ENCODE measurements around the gene SH3BP5.

SH3BP5 gene

GRCh38 chr3:15228147-15228546 is 104.2 kb downstream of the SH3BP5 start:
- no peak for DNase-seq

GRCh38 chr3:15223685-15224572 is 108.5 kb downstream of the SH3BP5 start:
- DNase-seq: peak; percentile 30

- DNase-seq: no peak
Observed at GRCh38 chr3:15221574-15222217, 110.7 kb downstream of the SH3BP5 start.

- no peak for DNase-seq
Observed at GRCh38 chr3:15220661-15221060, 111.7 kb downstream of the SH3BP5 start.

GRCh38 chr3:15220056-15220455 is 112.3 kb downstream of the SH3BP5 start:
- no peak for DNase-seq

- DNase-seq: no peak
Observed at GRCh38 chr3:15218689-15219088, 113.7 kb downstream of the SH3BP5 start.

GRCh38 chr3:15217841-15218267 is 114.5 kb downstream of the SH3BP5 start:
- DNase-seq: no peak

GRCh38 chr3:15217011-15217671 is 115.2 kb downstream of the SH3BP5 start:
- DNase-seq: no peak

GRCh38 chr3:15216501-15216900 is 115.9 kb downstream of the SH3BP5 start:
- no peak for DNase-seq

- DNase-seq: no peak
Observed at GRCh38 chr3:15215996-15216395, 116.4 kb downstream of the SH3BP5 start.

GRCh38 chr3:15214758-15215157 is 117.6 kb downstream of the SH3BP5 start:
- DNase-seq: no peak

- no peak for DNase-seq
Observed at GRCh38 chr3:15211937-15212336, 120.4 kb downstream of the SH3BP5 start.

GRCh38 chr3:15207836-15208504 is 124.4 kb downstream of the SH3BP5 start:
- DNase-seq: no peak

- no peak for DNase-seq
Observed at GRCh38 chr3:15206662-15207576, 125.5 kb downstream of the SH3BP5 start.

- no peak for DNase-seq
Observed at GRCh38 chr3:15205934-15206661, 126.3 kb downstream of the SH3BP5 start, which contains the start of gene CAPN7. Gene CAPN7 (plus strand): TSS chr3:15206246. CDS start chr3:15206496, 250 bp downstream.

- DNase-seq: no peak
Observed at GRCh38 chr3:15205482-15205933, 126.9 kb downstream of the SH3BP5 start.

Data from NCI-H748 treated with DMSO at 0.1 percent for 48 hours (cell line).